GM18511 (cell line): ENCODE measurements around the gene BCHE.

ENCODE experiments used
- ATAC-seq: cut with Tn5 transposase; IDR thresholded peaks from one replicate; pipeline ENCODE4 v1.9.1; 2021; ENCODE audit warnings: mild to moderate bottlenecking, moderate library complexity; ENCODE audit not compliant: unreplicated experiment

Gene BCHE

DNA sequence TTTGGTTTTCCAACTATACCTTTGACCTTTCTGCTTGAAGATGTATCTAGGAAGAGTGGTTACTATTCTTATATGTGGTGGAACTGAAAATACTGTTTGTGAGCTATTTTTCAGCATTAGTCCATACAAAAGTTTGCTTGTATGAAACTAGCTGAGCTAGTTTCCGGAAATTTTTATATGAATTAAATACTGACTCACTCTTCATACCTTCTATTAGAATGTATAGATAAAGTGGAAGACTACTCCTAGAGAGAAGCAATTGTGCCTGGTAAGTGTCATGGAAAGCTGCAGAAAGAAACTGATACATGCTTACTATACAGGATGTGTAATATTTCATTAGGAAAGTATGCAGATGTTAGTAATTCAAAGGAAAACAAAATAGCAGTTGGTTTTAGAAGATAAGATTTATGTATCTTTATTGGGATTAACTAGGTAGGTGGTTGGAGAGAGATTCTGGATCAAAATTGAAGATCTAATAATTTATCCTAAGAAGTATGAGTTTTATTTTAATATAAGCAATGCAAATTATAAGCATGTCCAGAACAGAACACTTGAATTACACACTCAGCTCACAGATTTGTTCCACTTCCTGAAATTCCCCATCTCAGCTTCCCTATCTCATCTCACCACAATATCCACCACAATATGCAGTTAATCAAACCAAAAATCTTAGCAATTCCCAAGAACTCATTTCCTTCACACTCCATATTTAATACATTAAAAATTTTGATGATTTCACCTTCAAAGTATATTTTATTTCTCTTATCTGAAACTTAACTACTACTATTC is 82.8 kb downstream of the BCHE start:
- no peak for ATAC-seq

DNA sequence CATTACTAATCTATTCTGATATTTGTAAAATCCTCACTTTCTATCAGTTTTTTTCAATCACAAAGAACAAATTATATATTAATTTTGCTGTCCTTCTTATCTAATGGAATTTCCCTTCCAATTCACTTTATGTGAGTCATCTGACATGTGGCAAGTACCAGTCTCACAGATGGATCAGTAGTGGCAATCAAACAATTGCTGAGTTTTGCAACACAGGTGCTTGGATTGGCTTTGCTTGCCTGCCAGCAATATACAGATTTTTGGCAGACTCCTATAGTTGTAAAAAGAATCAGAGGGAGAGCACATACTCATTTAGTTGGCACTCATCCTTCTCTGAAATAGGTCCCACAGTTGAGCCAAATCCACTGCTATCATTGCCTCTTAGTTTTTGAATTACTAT is 83.7 kb downstream of the BCHE start:
- no peak for ATAC-seq

DNA sequence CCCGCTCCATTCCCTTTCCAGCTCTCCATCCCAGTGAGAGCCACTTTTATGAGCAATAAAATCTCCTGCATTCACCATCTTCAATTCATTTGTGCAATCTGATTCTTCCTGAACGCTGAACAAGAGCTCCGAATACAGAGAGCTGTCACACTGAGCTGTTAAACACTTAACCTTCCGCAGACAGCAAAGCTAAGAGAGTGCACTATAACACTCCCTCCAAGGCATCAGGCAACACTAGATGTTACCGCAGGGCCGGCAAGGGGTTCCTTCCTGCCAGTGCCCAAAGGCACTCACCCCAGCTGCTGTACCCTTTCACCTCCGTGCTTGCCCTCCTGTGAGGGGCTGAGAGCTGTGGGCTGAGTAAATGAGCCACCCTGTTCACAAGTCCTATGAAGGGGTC is 85.6 kb downstream of the BCHE start:
- no peak for ATAC-seq

DNA sequence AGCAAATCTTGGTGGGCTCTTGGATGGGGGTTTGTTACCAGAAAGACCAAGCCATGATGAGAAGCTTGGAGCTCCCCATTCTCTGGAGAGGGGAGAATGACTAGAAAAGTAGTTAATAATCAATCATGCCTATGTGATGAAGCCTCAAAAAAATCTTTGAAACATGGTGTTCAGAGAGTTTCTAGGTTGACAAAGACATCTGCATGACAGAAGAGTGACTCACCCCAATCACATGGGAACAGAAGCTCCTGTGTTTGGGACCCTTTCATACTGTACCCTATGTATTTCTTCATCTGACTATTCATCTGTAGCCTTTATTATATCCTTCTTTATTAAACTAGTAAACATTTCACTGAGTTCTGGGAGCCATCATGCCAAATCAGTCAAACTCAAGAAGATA is 87.4 kb downstream of the BCHE start:
- no peak for ATAC-seq

DNA sequence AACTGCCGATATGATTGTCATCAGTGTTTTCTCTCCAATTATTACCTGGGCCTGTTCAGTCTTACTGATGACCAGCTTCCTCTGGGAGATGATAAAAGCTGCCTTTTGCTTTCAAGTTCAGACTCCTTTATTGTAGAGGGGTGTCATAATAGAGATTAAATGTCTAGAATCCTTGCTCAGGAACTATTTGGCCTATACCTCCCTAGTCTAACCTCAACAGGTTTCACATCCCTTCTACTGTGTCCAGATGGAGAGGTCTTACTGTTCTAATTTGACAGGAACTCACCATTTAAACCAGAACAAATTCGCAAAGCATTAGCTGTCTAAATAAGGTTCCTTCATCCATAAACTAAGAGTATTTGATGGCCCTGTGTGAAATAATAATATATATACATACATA is 88.0 kb downstream of the BCHE start:
- ATAC-seq = no peak

DNA sequence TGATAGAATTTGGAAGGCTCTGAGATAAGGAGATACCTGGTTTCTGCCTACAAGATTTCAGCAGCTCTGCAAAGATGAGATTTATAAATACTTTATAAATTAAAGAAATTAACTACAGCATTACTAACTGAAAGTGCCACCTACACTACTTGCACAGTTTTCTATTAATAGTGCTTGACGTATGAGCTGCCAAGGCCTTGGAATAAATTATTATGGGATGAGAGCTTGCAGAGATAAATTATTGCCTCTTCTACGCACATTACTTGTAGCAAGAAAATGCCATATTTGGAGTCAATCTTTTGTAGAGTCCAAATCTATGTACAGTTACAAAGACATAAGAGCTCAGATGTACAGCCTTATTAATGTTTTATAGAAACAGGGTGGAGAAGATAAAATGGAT is 89.1 kb downstream of the BCHE start:
- no peak for ATAC-seq

DNA sequence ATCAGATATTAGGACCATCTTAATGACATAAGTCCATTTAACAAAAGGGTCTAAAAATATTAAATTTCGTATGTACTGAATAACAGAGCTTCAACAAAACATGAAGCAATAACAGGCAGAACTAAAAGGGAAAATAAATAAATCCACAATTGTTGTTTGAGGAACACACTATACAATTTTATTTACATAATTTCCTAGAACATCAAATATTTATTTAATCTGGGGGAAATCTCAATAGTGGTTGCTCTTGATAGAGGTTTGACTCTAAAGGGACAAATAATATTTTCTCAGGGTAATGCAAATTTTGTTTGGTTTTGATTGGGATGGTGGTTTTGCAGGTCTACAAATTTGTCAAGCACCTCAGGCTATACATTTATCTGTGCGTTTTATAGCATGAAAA is 90.3 kb downstream of the BCHE start:
- ATAC-seq = no peak

DNA sequence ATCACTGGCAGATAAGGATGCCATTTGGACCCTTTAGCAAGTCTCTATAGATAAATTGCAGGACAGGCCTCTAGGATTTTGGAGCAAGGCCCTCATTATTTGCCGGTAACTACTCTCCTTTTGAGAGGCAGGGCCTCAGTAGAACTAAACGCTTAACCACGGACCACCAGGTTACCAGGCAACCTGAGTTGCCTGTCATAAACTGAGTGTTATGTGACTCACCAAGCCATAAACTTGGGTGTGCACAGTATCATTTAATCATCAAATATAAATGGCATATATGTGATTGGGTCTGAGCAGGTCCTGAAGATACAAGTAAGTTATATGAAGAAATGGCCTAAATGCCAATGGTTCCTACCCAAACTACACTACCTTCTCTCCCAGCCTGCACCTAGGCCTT is 93.2 kb downstream of the BCHE start:
- ATAC-seq = no peak

DNA sequence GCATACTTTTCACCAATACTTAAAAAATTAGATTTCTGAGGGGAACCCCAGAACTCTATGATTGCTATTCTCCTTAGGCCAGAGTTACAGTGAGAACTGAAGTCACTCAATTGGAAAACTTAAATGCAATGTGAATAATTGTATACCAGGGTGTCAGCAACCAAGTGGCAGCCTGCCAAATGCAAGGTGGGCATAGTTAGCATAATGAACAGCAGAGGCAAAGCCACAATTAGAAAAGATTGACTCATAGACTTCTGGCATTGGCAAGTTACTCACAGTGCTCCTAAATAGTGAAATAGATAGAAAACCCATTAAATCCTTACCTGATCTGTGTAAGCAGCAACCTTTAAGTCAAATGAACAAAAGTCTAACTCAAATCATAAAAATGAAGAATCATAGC is 94.9 kb downstream of the BCHE start:
- ATAC-seq = no peak

DNA sequence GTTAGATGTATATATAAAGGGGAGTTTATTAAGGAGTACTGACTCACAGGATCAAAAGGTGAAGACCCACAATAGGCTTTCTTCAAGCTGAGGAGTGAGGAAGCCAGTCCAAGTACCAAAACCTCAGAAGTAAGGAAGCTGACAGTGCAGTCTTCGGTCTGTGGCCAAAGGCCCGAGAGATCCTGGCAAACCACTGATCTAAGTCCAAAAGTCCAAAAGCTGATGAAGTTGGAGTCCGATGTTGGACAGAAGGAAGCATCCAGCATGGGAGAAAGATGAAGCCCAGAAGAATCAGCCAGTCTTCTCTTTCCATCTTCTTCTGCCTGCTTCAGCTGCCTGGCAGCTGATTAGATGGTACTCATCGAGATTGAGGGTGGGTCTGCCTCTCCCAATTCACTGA is 107.5 kb downstream of the BCHE start:
- no peak for ATAC-seq

DNA sequence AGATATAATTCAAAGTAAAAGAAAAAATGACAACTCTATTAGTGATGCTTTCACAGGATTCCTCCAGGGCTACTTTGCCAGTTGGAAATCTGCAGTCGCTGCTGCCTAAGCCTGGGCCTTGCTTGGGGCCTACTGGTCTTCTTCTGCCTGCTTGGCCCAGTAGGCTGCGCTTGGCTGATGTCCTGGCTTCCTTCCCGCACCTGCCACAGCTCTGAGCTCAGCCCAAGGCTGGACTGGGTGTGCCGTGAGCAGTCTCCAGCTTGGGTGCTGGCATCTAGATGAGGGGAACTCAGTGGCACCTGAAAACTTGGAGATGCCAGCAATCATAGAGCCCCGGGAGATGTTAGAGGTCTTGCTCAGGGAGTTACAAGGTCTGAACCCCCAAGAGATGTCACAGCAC is 108.3 kb downstream of the BCHE start:
- ATAC-seq = no peak

DNA sequence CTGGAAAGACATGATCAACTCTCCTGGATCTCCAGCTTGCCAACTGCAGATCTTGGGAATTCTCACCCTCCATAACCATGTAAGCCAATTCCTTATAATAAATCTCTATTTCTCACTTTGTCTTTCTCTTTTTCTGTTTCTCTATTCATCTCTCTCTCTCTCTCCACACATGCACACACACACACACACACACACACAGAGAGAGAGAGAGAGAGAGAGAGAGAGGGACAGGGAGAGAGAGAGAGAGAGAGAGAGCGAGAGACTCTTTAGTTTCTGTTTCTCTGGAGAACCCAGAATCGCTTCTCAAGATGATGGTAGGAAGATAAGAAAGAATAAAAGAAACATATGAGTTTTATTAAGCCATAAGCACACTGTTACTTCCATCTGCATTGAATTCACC is 111.9 kb downstream of the BCHE start:
- no peak for ATAC-seq
